ENCODE measurements around the gene REV3L.

REV3L gene

DNA sequence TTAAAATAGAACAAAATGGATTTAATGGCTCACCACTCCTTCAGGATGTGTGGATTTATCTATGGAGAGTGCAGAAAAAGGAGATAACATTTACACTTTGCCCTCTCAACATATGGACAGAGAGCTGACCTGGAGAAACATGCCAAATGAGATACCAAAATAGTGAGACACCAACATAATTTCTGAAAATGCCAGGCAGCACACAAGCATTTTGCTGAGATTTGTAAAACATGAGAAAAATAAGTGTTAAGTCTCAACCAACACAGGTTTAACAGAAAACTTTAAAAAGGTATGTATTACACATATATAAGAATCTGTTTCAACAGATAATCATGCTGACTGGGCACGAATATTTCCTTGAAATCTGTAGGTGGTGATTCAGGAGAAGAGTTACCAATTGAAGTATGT, 145.2 kb downstream of the REV3L start:
- TF ChIP-seq, protein P1, sequence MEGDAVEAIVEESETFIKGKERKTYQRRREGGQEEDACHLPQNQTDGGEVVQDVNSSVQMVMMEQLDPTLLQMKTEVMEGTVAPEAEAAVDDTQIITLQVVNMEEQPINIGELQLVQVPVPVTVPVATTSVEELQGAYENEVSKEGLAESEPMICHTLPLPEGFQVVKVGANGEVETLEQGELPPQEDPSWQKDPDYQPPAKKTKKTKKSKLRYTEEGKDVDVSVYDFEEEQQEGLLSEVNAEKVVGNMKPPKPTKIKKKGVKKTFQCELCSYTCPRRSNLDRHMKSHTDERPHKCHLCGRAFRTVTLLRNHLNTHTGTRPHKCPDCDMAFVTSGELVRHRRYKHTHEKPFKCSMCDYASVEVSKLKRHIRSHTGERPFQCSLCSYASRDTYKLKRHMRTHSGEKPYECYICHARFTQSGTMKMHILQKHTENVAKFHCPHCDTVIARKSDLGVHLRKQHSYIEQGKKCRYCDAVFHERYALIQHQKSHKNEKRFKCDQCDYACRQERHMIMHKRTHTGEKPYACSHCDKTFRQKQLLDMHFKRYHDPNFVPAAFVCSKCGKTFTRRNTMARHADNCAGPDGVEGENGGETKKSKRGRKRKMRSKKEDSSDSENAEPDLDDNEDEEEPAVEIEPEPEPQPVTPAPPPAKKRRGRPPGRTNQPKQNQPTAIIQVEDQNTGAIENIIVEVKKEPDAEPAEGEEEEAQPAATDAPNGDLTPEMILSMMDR (IDR thresholded peaks at IDR 0.05; ENCODE audit: low read length), result no peak
- TF ChIP-seq EZH2 (optimal IDR thresholded peaks at IDR 0.05; ENCODE audit: low read depth, low read length), result no peak
- TF ChIP-seq EZH2phosphoT487 (IDR thresholded peaks at IDR 0.05; ENCODE audit: low read length), result no peak
- no peaks in the 10 kb centered on the region for H4K20me1 ChIP-seq (ENCODE audit: insufficient read depth, low read length)
- no peaks in the 10 kb centered on the region for H3K36me3 ChIP-seq (replicated peaks; ENCODE audit: insufficient read depth, low read length)
- no peaks in the 10 kb centered on the region for H3K27me3 ChIP-seq (replicated peaks; ENCODE audit: insufficient read depth, low read length)
- no peak for DNase-seq
- H3K79me2 ChIP-seq (ENCODE audit: low read length), result no peaks in the 10 kb centered on the region
- H3K9ac ChIP-seq (ENCODE audit: low read length), result no peak overlapping the region
- H3K9me2 ChIP-seq (replicated peaks; ENCODE audit: insufficient read depth, low read length), result no peaks in the 10 kb centered on the region
- H3K4me3 ChIP-seq (ENCODE audit: low read length), result no peak overlapping the region
- peaks cover 5% of the 10 kb centered on the region; the same call in 1 of the 2 replicates for H3K4me1 ChIP-seq (ENCODE audit: low read length)
- H3K27ac ChIP-seq (ENCODE audit: low read length), result no peak overlapping the region
- H3F3A ChIP-seq (ENCODE audit: insufficient read depth, low read length), result 0 out of 2 replicates have a peak, but pooled peaks cover 3% of the 10 kb centered on the region
- H3K4me2 ChIP-seq (ENCODE audit: low read depth, low read length), result no peak overlapping the region
- H3K9me3 ChIP-seq (replicated peaks; ENCODE audit: insufficient read depth, low read length), result no peaks in the 10 kb centered on the region
- H2AFZ ChIP-seq (ENCODE audit: low read length), result no peak overlapping the region

DNA sequence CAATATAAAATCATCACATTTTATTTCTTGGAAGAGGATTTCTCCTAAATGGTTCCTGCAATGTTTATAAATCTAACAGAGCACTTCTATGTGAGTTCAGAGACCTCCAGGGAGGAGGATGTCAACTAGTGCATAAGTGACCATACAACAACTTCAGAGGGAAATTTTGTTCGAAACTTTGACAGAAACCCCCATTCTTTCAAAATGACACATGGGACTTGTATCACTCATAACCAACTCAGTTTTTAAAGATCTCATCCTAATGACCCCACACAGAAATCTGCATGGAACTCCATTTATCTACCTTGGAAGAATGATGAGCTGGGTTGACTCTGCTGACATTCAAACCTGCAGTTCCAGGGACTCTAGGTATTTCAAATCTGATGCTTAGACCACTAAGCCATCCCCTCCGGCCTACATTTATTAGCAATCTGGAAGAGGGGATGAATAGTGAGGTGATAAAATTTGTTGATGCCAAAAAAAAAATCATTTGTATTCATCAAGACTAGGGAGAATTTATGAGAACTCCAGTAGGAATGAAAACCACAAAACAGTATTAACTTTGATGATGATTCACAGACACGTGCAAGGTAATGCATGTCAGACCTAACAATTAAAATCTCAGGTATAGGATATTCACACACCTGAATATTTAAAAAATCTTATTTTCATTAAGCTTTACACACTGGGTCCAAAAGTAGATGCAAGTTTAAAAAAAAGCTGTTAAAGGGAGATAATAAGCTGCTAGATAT, 153.0 kb downstream of the REV3L start:
- no peaks in the 10 kb centered on the region for H3K4me1 ChIP-seq (ENCODE audit: low read length)
- no peaks in the 10 kb centered on the region for H3K36me3 ChIP-seq (replicated peaks; ENCODE audit: insufficient read depth, low read length)
- no peak for DNase-seq
- H3K79me2 ChIP-seq (ENCODE audit: low read length), result no peaks in the 10 kb centered on the region
- no peaks in the 10 kb centered on the region for H4K20me1 ChIP-seq (ENCODE audit: insufficient read depth, low read length)
- no peak overlapping the region for H3K9ac ChIP-seq (ENCODE audit: low read length)
- no peak overlapping the region for H2AFZ ChIP-seq (ENCODE audit: low read length)
- no peaks in the 10 kb centered on the region for H3F3A ChIP-seq (ENCODE audit: insufficient read depth, low read length)
- H3K9me3 ChIP-seq (replicated peaks; ENCODE audit: insufficient read depth, low read length), result no peaks in the 10 kb centered on the region
- no peak overlapping the region for H3K4me3 ChIP-seq (ENCODE audit: low read length)
- no peaks in the 10 kb centered on the region for H3K9me2 ChIP-seq (replicated peaks; ENCODE audit: insufficient read depth, low read length)
- TF ChIP-seq EZH2phosphoT487 (IDR thresholded peaks at IDR 0.05; ENCODE audit: low read length), result no peak
- TF ChIP-seq EZH2 (optimal IDR thresholded peaks at IDR 0.05; ENCODE audit: low read depth, low read length), result no peak
- TF ChIP-seq, protein P1 (IDR thresholded peaks at IDR 0.05; ENCODE audit: low read length), result no peak
- no peak overlapping the region for H3K27ac ChIP-seq (ENCODE audit: low read length)
- H3K4me2 ChIP-seq (ENCODE audit: low read depth, low read length), result no peak overlapping the region
- no peaks in the 10 kb centered on the region for H3K27me3 ChIP-seq (replicated peaks; ENCODE audit: insufficient read depth, low read length)

- Histone ChIP-seq H2AFZ (ENCODE audit: low read length) (no peak overlapping the region), H3K79me2 (ENCODE audit: low read length) (no peaks in the 10 kb centered on the region), H3K9me3 (replicated peaks; ENCODE audit: insufficient read depth, low read length) (no peaks in the 10 kb centered on the region), H3K27ac (ENCODE audit: low read length) (no peak overlapping the region), H3K27me3 (replicated peaks; ENCODE audit: insufficient read depth, low read length) (no peaks in the 10 kb centered on the region), H3F3A (ENCODE audit: insufficient read depth, low read length) (no peaks in the 10 kb centered on the region), H3K9me2 (replicated peaks; ENCODE audit: insufficient read depth, low read length) (no peaks in the 10 kb centered on the region), H3K36me3 (replicated peaks; ENCODE audit: insufficient read depth, low read length) (no peaks in the 10 kb centered on the region), H3K9ac (ENCODE audit: low read length) (no peak overlapping the region), H3K4me2 (ENCODE audit: low read depth, low read length) (no peak overlapping the region), H4K20me1 (ENCODE audit: insufficient read depth, low read length) (no peaks in the 10 kb centered on the region), H3K4me3 (ENCODE audit: low read length) (no peak overlapping the region), H3K4me1 (ENCODE audit: low read length) (no peaks in the 10 kb centered on the region)
- TF ChIP-seq EZH2 (optimal IDR thresholded peaks at IDR 0.05; ENCODE audit: low read depth, low read length) (no peak), EZH2phosphoT487 (IDR thresholded peaks at IDR 0.05; ENCODE audit: low read length) (no peak)
- TF ChIP-seq, protein P1 (IDR thresholded peaks at IDR 0.05; ENCODE audit: low read length), result no peak
- no peak for DNase-seq
Measured at GRCh38 chr6:111326563-111326962, 156.5 kb downstream of the REV3L start.

Data from MM.1S (cell line).